H9 (cell line): ENCODE results near the gene CARS1. TPM values are rescaled to one million over a fixed set of nuclear protein-coding genes. Genes with fewer than 3 reads are reported as not detected.

ENCODE experiments used
- DNase-seq: peaks from one replicate; pipeline ENCODE4 v3.0.0-alpha.2; 2017
- H2AFZ ChIP-seq: one replicate; pipeline ENCODE4 v1.6.1; 2013; ENCODE audit warnings: mild to moderate bottlenecking, low read length, control low read depth, moderate library complexity
- H2AK5ac ChIP-seq: 2 replicates; pipeline ENCODE4 v1.6.1; 2013; ENCODE audit warnings: low read length, control low read depth, mixed read lengths; ENCODE audit not compliant: insufficient read length
- H2BK120ac ChIP-seq: one replicate; pipeline ENCODE4 v1.6.1; 2013; ENCODE audit warnings: low read depth, mild to moderate bottlenecking, low read length, control low read depth, inconsistent platforms; ENCODE audit not compliant: poor library complexity, severe bottlenecking
- H2BK12ac ChIP-seq: 2 replicates; pipeline ENCODE4 v1.6.1; 2013; ENCODE audit warnings: low read length, control low read depth, mixed read lengths, low read depth; ENCODE audit not compliant: insufficient read length
- H2BK15ac ChIP-seq: 2 replicates; pipeline ENCODE4 v1.6.1; 2013; ENCODE audit warnings: low read depth, low read length, control low read depth
- H2BK20ac ChIP-seq: one replicate; pipeline ENCODE4 v1.6.1; 2013; ENCODE audit warnings: low read depth, mild to moderate bottlenecking, low read length, control low read depth, inconsistent platforms; ENCODE audit not compliant: poor library complexity, severe bottlenecking
- H2BK5ac ChIP-seq: 2 replicates; pipeline ENCODE4 v1.6.1; 2013; ENCODE audit warnings: low read length, control low read depth, mixed read lengths; ENCODE audit not compliant: insufficient read length
- H3K14ac ChIP-seq: 2 replicates; pipeline ENCODE4 v1.6.1; 2013; ENCODE audit warnings: low read length, control low read depth; ENCODE audit not compliant: insufficient read depth
- H3K18ac ChIP-seq: 2 replicates; pipeline ENCODE4 v1.6.1; 2013; ENCODE audit warnings: low read depth, mild to moderate bottlenecking, mixed read lengths, low read length, control low read depth; ENCODE audit not compliant: insufficient read length
- H3K23ac ChIP-seq: 2 replicates; pipeline ENCODE4 v1.6.1; 2013; ENCODE audit warnings: low read length, control low read depth, mixed read lengths, low read depth; ENCODE audit not compliant: insufficient read length
- H3K23me2 ChIP-seq: 2 replicates; pipeline ENCODE4 v1.6.1; 2013; ENCODE audit warnings: low read depth, mild to moderate bottlenecking, mixed read lengths, low read length, control low read depth; ENCODE audit not compliant: insufficient read length, poor library complexity, severe bottlenecking
- H3K27ac ChIP-seq: 2 replicates; pipeline ENCODE4 v1.5.1; 2013; ENCODE audit warnings: low read length, control low read depth, mixed read lengths, low read depth; ENCODE audit not compliant: insufficient read length
- H3K27me3 ChIP-seq: 2 replicates; pipeline ENCODE4 v1.6.1; 2013; ENCODE audit warnings: low read length, control low read depth, inconsistent platforms; ENCODE audit not compliant: insufficient read depth
- H3K4ac ChIP-seq: 2 replicates; pipeline ENCODE4 v1.6.1; 2013; ENCODE audit warnings: low read depth, mild to moderate bottlenecking, control low read depth, inconsistent platforms, low read length, moderate library complexity
- H3K4me1 ChIP-seq: 2 replicates; pipeline ENCODE4 v1.6.1; 2013; ENCODE audit warnings: low read length, control low read depth, inconsistent platforms; ENCODE audit not compliant: insufficient read depth
- H3K4me2 ChIP-seq: 2 replicates; pipeline ENCODE4 v1.6.1; 2013; ENCODE audit warnings: low read length, control low read depth, mixed read lengths; ENCODE audit not compliant: insufficient read length, insufficient read depth
- H3K56ac ChIP-seq: 2 replicates; pipeline ENCODE4 v1.6.1; 2013; ENCODE audit warnings: low read depth, mild to moderate bottlenecking, mixed read lengths, low read length, control low read depth; ENCODE audit not compliant: insufficient read length
- H3K79me1 ChIP-seq: 2 replicates; pipeline ENCODE4 v1.6.1; 2013; ENCODE audit warnings: low read depth, mild to moderate bottlenecking, moderate library complexity, low read length, control low read depth, inconsistent platforms; ENCODE audit not compliant: insufficient read depth, poor library complexity, severe bottlenecking
- H3K79me2 ChIP-seq: 2 replicates; pipeline ENCODE4 v1.6.1; 2013; ENCODE audit warnings: low read length, control low read depth, inconsistent platforms; ENCODE audit not compliant: insufficient read depth
- H3K9ac ChIP-seq: 2 replicates; pipeline ENCODE4 v1.6.1; 2013; ENCODE audit warnings: low read length, control low read depth, mixed read lengths; ENCODE audit not compliant: insufficient read length; ENCODE audit errors: extremely low read depth
- H3K9me3 ChIP-seq: one replicate; pipeline ENCODE4 v1.6.1; 2013; ENCODE audit warnings: low read depth, low read length, inconsistent platforms; ENCODE audit not compliant: control insufficient read depth
- H3T11ph ChIP-seq: one replicate; pipeline ENCODE4 v1.6.1; 2013; ENCODE audit warnings: mild to moderate bottlenecking, low read length, control low read depth, inconsistent platforms
- H4K20me1 ChIP-seq: one replicate; pipeline ENCODE4 v1.6.1; 2013; ENCODE audit not compliant: control insufficient read depth, insufficient read length, insufficient read depth
- H4K5ac ChIP-seq: 2 replicates; pipeline ENCODE4 v1.6.1; 2013; ENCODE audit warnings: low read depth, mild to moderate bottlenecking, mixed read lengths, low read length, control low read depth; ENCODE audit not compliant: insufficient read length
- H4K8ac ChIP-seq: replicated peaks from 2 replicates; pipeline ENCODE4 v1.6.1; 2013; ENCODE audit warnings: low read length, control low read depth, mixed read lengths, low read depth; ENCODE audit not compliant: insufficient read length
- H4K91ac ChIP-seq: 2 replicates; pipeline ENCODE4 v1.6.1; 2013; ENCODE audit warnings: low read depth, mild to moderate bottlenecking, moderate library complexity, mixed read lengths, low read length, control low read depth; ENCODE audit not compliant: insufficient read length
- H3K27ac Mint-ChIP-seq, 3 experiments: 2 replicates in 2 of 3; 3 replicates in 1 of 3; pipeline ENCODE4 v1.8.0; 2020 to 2021; ENCODE audit warnings: mixed read lengths in 3 of 3, mild to moderate bottlenecking in 1 of 3, moderate library complexity in 1 of 3
- H3K27me3 Mint-ChIP-seq: 2 replicates; pipeline ENCODE4 v1.8.0; 2021; ENCODE audit warnings: low read depth, mild to moderate bottlenecking, moderate library complexity, mixed read lengths
- H3K36me3 Mint-ChIP-seq, 3 experiments: 2 replicates in 2 of 3; 3 replicates in 1 of 3; pipeline ENCODE4 v1.8.0; 2020 to 2021; ENCODE audit warnings: low read depth in 3 of 3, mixed read lengths in 3 of 3; ENCODE audit not compliant: insufficient read depth in 1 of 3
- H3K4me1 Mint-ChIP-seq, 2 experiments: 2 replicates each; pipeline ENCODE4 v1.8.0; 2020; ENCODE audit warnings: mixed read lengths in 2 of 2
- H3K4me3 Mint-ChIP-seq, 2 experiments: 2 replicates in 1 of 2; 3 replicates in 1 of 2; pipeline ENCODE4 v1.8.0; 2020 to 2021; ENCODE audit warnings: mild to moderate bottlenecking in 2 of 2, mixed read lengths in 2 of 2, moderate library complexity in 1 of 2
- H3K9me3 Mint-ChIP-seq, 2 experiments: 2 replicates in 1 of 2; 3 replicates in 1 of 2; pipeline ENCODE4 v1.8.0; 2020; ENCODE audit warnings: mild to moderate bottlenecking in 2 of 2, mixed read lengths in 2 of 2, moderate library complexity in 1 of 2
- WGBS: extraction: QIAGEN DNeasy Blood & Tissue Kit; methylation state at CpG from one replicate; pipeline ENCODE4 v1.1.7; 2013; ENCODE audit warnings: missing lambda C conversion rate, low lambda C conversion rate, mixed read lengths; ENCODE audit not compliant: insufficient read length; ENCODE audit errors: extremely low coverage; 5-methylcytosine and 5-hydroxymethylcytosine counted together
- total RNA-seq: library from RNA; stranded (reverse); gene quantifications from 2 replicates; pipeline ENCODE4 v1.2.1, GENCODE V29; 2021
- TF ChIP-seq, protein P1 (sequence below): fragments of 200-600 bp; sonication (generic); conservative IDR thresholded peaks from 3 replicates; pipeline ENCODE4 v1.8.0; 2021; ENCODE audit warnings: antibody characterized with exemption, mild to moderate bottlenecking

The CARS1 gene
- total RNA-seq, 1 experiment from 2014 or later = 92.3 TPM

- H3K4me3 Mint-ChIP-seq = no peak overlapping the region
- Histone ChIP-seq H3K9me3 (no peaks in the 10 kb centered on the region), H4K8ac (no peak overlapping the region)
Observed at GRCh38 chr11:3014943-3015342, 42.3 kb downstream of the CARS1 start.

More at GRCh38 chr11:3014943-3015342, 42.3 kb downstream of the CARS1 start:
- Histone ChIP-seq H3K79me1 (no peaks in the 10 kb centered on the region), H2BK15ac (no peak overlapping the region), H2AFZ (no peak overlapping the region), H2BK20ac (no peak overlapping the region), H3K23ac (no peak overlapping the region), H2BK12ac (no peak overlapping the region), H3K79me2 (no peaks in the 10 kb centered on the region), H2BK5ac (no peak overlapping the region), H3T11ph (no peak overlapping the region), H3K27me3 (no peaks in the 10 kb centered on the region), H3K4ac (no peak overlapping the region), H3K56ac (no peak overlapping the region), H4K91ac (no peak overlapping the region), H3K4me2 (no peak overlapping the region), H2AK5ac (no peak overlapping the region), H3K4me1 (no peaks in the 10 kb centered on the region), H3K27ac (no peak overlapping the region), H4K5ac (no peak overlapping the region), H3K18ac (no peak overlapping the region), H3K23me2 (no peaks in the 10 kb centered on the region), H4K20me1 (no peaks in the 10 kb centered on the region), H3K14ac (no peak overlapping the region), H3K9ac (no peak overlapping the region), H2BK120ac (no peak overlapping the region)
- peaks cover 37 to 94% (median 78%) of the 10 kb centered on the region in 3 experiments for H3K36me3 Mint-ChIP-seq
- no CpG with 5 or more reads among the region's 4 CpGs for WGBS
- no peak overlapping the region for H3K27ac Mint-ChIP-seq
- H3K9me3 Mint-ChIP-seq = no peaks in the 10 kb centered on the region
- H3K4me1 Mint-ChIP-seq = no peaks in the 10 kb centered on the region
- H3K27me3 Mint-ChIP-seq = no peaks in the 10 kb centered on the region
- TF ChIP-seq, protein P1, sequence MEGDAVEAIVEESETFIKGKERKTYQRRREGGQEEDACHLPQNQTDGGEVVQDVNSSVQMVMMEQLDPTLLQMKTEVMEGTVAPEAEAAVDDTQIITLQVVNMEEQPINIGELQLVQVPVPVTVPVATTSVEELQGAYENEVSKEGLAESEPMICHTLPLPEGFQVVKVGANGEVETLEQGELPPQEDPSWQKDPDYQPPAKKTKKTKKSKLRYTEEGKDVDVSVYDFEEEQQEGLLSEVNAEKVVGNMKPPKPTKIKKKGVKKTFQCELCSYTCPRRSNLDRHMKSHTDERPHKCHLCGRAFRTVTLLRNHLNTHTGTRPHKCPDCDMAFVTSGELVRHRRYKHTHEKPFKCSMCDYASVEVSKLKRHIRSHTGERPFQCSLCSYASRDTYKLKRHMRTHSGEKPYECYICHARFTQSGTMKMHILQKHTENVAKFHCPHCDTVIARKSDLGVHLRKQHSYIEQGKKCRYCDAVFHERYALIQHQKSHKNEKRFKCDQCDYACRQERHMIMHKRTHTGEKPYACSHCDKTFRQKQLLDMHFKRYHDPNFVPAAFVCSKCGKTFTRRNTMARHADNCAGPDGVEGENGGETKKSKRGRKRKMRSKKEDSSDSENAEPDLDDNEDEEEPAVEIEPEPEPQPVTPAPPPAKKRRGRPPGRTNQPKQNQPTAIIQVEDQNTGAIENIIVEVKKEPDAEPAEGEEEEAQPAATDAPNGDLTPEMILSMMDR = no peak
- DNase-seq = no peak
